ENCODE measurements around the gene LAMA3.
A peak's percentile ranks its signal among the peaks of the same experiment; 100 is the strongest.

The LAMA3 gene

DNA sequence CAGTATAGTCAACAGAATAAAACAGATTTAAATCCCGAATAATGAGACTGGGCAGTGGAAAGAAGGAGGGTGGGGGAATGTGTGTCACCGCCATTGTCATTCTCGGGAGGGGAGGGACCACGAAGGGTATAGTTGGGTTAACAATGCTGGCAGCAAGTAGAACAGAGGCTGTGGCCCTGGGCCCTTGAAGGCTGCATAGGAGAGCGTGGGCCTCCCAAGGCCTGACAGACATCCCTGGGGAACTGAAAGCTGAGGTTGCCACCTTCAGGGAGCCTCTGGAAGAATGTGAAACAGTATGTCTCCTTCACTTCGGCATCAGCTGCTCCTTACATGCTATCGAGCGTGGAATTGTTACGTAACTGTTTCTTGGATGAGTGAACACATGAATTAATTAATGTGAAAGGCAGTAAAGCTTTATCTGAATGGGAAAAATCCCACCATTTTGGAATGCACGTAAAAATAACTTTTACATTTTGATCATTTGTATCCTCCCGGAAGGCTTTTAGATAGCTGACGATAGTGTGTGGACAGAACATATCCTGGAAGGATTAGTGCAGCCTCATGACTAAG is 232.5 kb downstream of the LAMA3 start:
- DNase-seq, result no peak

DNA sequence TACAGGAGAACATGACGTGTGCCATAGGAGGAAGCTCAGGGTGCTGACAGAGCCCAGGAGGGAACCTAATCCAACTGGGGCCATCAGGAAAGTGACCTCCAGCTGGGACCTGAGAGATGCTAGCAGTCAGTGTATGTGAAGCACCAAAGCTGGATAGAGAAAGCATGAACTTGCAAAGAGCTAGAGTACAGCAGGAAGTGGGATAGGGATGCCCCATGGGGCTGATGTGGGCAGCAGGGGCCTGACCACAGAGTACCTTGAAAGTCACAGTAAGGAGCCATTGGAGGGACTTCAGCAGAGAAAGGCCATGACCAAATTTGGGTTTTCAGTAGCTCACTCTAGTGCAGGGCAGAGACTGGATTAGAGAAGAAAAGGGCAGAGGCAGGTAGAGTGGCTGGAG is 233.7 kb downstream of the LAMA3 start:
- DNase-seq, result no peak

DNA sequence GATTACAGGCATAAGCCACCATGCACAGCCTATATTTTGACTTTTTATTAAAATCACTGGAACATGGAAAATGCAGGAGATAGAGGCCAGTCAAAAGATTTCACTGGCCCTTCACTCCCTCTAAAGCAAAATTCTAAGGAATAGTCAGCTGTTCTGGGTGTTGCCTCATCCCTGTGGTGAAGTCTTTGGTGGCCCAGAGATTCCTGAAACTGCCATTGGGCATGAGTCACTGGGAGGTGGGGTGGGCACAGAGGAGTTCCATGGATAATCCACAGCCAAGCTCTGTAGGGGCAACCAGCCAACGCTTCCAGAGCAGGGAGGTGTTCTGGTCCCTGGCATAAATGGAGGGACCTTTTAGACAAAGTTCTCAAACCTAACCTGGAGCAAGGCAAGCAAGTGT is 235.6 kb downstream of the LAMA3 start:
- no peak for DNase-seq

DNA sequence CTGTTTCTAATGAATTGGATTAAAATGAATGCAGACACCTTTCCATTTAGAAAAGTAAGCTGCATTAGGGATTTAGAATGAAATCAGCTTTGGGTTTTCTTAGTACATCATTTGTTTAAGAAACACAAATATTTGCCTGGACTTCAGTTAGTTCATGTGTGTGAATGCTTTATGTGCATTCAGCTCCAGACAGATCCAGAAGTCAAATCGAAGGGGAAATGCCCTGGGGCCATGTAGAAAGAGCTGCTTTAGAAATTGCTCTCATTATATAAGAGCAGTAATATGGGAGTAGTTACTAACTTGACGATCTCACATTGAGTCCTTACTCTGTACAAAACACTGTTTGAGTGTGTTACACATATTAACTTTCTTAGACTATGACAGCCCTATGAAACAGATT is 237.3 kb downstream of the LAMA3 start:
- no peak for DNase-seq

DNA sequence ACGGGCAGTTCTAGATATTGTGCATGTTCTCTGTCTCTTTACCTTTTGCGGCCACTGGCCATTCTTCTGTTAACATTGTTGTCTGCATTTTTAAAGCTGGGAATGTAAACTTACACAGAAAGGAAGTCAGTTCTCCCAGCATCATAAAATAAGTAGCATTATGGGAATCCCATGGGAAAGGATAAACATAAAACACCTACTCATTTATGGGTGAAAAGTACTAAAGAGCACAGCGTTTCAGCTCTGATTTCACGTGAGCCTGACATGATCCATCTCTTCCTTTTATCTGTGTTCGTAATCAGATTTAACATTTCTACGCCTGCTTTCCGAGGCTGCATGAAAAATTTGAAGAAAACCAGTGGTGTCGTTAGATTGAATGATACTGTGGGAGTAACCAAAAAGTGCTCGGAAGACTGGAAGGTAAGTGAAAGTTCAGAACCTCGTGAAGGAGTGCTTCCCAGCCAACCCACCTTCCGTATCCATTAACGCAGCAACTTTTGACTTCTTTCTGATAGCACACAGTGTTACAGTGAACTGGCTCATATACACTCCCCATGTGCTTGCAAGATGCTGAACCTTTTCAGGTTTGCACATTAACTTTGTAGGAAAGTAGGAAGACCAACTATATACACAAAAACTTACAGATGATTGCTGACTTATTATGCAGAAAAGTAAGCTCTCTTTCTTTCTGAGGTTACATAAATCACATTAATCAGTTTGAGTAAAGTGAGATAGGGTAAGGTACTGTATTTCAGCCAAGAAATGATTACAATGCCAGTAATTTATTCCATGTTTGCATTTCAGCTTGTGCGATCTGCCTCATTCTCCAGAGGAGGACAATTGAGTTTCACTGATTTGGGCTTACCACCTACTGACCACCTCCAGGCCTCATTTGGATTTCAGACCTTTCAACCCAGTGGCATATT is 238.8 kb downstream of the LAMA3 start:
- DNase-seq, result no peak

DNA sequence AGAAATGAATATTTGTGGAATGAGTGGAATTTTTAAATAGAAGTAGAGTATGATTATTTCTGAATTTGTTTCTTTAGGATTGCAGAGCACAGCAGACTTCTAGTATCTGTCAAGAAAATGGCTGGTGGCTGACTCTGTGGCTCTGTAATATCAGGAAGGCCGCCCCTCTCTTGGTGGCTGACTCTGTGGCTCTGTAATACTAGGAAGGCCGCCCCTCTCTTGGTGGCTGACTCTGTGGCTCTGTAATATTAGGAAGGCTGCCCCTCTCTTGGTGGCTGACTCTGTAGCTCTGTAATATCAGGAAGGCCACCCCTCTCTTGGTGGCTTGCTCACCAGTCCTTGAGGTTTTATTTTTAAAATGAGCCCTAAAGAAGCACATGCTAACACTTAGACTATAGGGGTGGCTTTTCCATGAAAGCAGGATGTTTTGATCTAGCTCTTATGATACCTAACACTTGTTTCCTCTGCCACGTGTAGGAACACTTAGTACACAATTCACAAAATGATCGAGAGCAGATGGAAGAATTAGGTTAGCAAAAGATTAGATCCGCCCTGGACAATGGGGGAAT is 240.2 kb downstream of the LAMA3 start:
- no peak for DNase-seq

DNA sequence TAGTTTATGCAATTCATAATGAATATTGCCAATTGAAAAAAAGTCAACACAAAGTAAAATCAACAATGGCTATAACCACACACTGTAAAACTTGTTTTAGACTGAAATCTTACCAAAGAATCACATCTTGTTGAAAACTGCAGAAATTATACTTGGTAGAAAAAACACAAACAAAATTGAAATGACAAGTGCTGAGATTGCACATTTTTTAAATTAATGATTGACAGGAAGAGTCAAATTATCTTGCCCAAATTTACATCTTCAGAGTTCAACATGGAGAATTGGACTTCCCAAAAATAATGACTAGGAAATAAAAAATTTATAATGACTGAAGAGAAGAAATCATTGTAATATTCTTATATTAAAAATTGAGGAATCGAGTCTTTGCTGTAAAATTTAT is 240.7 kb downstream of the LAMA3 start:
- DNase-seq, result no peak

DNA sequence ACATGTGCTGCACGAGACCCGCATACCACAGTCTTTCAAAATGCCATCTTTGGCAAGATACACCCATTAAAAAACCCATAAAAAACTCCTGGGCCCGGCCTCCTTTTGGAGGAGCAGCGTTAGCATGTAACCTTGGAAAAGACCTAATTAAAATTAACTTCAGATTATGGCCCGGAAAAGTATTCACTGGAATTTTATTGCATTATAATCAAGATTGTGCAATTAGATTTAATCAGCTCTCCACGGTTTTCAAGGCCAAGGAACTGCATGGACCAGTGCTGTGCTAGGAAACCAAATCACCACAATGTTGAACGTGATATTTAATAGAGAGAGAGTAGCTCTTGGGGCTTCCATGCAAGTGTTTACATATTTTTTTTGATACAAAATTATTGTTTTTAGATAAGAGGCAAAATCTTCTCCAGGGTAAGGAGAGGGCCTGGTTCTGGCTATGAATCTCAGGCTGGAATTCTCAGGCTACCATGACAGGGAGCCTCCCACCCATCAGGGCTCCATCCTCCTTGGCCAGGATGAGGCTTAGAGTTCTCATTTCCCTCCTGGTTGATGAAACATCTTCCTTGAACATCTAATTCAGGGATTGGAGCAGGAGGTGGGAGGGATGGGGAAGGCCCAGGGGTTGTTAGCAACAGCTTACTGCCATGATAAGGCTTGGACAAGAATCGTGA is 243.3 kb downstream of the LAMA3 start:
- no peak for DNase-seq

DNA sequence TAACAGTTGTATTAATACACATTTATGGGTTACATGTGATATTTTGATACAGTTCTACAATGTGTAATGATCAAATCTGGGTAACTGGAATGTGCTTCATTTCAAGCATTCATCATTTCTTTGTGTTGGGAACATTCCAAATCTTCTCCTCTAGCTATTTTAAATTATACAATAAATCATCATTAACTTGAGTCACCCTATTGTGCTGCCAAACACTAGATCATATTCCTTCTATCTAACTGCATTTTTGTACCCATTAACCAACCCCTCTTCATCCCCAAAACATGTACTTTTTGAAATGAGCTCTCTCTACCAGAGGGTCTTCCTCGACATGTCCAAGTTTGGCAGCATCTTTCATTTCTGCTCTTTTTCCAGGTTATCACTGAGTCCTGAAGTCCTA is 244.2 kb downstream of the LAMA3 start:
- no peak for DNase-seq

DNA sequence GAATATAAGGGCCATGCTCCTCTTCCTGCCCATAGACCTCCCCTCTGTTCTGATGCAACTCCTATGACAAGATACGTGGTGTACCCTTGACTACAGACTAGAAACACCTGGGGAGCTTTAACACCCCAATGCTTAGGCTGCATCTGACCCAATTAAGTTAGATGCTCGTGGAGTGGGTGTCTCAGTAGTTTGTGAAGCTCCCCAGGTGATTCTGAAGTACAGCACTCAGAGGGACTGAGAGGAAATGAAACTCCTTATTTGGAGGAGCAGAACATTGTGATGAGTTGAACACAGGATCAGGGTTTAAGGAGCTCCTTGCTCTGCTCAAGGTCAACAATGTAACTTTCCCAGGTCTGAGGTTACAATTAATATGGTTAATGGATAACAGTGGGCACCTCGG is 245.0 kb downstream of the LAMA3 start:
- no peak for DNase-seq

DNA sequence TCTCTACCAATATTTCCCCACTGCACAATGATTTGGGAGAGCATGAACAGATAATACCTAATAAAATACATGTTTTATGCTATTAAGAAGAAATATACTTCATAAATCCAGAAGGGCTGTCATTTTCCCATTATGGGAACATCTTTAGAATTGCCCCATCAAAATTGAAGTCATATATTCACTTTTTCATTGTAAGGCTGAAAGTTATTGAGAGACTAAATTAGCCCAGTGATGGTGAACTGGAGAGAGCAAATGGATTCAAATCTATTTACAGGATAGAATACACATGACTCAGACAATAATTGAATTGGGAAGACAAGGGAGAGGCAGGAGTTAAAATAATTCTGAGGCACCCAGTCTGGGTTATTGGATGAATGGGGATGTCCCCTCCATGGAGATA is 245.6 kb downstream of the LAMA3 start:
- no peak for DNase-seq

DNA sequence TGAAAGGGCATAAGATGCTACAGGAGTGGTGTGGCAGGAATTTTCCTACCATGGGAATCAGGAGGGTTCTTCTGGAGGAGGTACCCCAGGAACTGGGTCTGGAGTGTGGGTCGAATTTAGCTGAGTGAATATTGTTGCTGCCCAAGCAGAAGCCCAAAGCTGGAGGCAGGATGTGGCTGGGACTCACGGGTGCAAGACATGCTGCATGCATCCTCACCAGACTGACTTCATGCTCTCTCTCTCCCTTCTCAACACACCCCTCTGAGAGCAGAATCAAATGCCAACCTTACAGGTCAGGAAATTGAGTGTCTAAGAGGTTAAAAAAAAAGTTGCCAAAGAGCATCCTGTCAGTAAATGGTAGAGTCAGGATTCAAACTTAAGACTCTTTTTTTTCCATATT is 246.6 kb downstream of the LAMA3 start:
- DNase-seq, result no peak

DNA sequence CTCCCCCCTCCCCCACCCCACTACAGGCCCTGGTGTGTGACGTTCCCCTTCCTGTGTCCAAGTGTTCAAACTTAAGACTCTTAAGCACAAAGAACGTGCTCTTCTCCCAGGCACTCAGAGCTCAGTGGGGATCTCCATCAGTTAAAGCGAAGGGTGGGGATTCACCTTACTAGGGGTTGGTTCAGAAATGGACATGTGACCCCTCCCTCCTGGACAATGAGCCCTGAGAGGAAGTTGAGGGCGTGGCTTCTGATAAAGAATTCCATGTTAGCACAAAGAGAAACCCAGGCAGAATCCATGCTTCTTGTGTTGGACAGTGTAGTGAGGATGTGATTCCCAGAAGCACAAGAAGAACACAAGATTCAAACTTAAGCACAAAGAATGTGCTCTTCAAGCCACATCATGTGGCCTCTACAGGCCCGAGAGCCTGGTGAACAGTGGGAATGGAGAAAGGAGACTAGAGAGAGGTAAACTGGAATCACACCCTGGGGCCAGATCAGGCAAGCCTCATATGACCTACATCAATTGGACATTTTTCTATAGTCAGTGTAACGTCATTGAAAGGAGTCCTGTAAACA is 247.2 kb downstream of the LAMA3 start:
- DNase-seq, result no peak

DNA sequence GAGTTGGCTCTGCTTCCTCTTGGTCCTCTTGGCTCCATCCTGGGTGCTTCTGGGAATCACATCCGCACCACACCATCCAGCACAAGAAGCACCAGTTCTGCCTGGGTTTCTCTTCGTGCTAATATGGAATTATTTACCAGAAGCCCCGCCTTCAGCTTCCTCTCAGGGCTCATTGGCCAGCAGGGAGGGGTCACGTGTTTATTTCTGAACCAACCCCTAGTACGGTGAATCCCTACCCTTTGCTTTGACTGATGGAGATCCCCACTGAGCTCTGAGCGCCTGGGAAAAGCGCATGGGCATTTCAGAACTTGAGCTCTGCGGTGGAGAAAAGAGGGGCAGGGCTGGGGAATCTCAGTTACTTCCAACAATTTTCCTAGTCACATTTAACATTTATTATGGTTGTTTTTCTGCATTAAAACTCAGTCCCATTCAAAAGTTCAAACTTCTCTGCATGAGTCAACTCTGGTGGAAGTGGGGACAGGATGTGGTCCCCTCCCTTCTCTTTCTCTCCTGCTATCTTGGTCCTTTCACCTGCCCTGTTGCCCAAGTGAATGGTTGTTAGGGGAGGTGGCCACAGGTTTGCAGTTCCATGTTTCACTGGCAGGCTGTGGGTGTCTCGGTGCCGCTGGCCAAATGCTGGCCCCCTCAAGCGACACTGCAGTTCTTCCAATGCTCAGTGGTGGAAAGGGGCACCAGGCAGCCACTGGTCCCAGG is 248.9 kb downstream of the LAMA3 start:
- DNase-seq, result no peak

DNA sequence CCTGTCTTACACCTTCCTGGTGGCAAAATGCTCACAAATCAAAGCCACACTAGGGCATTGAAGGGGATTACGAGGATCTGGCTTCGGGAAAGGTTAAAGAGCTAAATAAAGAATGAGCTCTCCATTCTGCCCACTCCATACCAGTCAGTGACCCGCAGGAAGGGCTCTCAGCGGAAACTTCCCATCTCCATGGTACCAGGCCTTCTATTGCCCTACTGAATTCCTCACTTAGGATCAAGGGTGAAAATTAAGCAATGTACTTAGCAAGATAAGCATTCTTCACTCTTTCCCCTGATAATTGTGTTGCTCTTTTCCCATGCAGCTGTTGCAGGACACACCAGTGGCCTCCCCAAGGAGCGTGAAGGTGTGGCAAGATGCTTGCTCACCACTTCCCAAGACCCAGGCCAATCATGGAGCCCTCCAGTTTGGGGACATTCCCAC is 249.7 kb downstream of the LAMA3 start:
- no peak for DNase-seq

DNA sequence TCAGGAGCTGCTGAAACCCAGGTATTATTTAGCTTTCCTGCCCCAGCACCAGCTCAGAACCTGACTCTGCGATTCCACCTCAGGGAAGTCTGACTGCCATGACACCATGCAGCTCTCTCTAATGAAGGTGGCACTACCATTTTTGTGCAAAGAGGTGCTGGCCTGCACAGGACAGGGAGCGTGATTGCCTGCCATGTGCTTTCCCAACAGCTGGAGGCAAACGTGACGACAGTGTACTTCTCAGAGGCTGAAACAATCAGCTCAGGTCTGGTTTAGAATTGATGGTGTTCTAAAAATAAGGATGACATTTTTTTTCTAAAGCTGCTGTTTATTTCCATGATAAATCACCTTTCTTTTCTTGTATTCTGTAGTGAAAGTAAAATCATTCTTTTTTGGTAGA is 250.1 kb downstream of the LAMA3 start:
- no peak for DNase-seq

DNA sequence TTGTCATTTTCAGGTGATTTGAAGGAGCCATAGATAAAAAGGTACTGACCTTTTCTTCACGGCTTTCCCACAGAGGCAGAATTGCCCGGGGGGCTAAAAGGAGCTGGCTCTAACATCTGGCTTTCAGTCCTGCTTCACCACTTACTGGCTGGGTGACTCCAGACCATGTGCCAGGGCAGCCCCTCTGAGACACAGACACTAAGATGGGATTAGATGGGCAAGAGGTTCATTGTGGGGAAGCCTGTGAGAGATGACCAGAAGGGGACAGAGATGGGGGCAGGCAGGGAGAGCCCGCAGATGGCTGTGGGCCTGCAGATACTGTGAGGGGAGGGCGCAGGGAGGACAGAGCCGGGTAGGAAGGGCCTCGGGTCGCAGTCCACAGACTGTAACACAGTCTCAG is 250.6 kb downstream of the LAMA3 start:
- DNase-seq, result no peak

DNA sequence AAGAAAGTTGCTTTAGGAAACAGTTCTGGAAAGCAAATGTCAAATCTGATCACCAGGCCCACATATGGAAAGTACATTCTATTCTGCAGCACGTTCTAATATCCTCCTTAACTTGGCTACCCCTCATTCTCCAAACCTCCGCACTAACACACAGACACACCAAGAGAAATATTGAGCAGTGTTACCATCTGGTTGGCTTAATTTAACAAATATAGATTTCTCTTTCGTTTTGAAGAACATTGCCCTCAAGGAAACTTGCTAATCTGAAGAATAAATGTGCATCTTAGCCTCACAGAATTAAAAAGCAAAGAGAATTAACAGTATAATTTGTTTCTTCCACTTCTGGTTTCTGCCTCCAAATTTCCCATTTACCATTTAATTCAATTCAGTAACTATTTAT is 252.5 kb downstream of the LAMA3 start:
- no peak for DNase-seq

DNA sequence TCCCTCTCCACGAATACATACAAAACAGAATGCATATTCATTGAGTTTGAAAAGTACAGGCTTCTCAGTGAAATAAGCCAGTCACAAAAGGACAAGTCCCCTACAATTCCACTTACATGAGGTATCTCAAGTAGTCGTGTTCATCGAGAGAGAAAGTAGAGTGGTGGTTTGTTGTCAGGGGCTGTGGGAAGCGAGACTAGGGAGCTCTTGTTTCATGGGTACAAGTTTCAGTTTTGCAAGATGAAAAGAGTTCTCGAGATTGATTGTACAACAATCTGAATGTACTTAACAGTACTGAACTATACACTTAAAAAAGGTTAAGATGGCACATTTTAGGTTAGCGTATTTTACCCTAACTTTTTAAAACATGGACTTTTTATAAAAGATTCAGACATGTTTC is 253.9 kb downstream of the LAMA3 start:
- DNase-seq, result peak; percentile 20 to 22

DNA sequence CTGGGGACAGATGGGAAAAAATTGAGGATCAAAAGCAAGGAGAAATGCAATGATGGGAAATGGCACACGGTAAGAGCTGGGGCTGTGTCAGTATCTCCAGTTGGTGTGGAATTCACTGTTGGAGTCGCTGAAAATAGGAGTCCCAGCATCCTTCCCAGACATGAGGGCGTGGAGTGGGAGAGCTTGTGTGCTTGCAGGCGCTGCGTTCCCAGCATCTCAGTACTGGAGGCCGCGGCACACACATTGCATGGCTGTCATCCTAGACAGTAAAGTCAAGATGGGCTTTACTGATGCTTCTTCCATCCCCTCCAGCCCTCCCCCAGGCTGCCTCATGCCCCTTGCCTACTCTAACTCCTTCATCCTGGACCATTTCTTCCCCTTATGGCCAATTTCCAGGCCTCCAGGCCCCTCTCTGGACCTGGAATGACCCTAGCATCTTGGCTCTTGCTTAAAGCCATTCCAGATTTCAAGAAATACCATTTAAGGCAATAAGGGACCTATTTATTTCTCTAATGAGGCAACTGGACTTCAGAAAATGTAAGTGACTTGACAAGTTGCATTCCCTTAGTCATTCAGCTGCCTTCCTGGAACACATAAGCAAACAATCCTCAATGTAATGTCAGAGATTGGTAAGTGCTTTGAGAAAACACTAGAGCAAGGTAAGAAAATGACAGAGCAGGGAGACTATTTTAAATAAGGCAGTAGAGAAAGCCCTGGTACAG is 254.8 kb downstream of the LAMA3 start:
- no peak for DNase-seq

DNA sequence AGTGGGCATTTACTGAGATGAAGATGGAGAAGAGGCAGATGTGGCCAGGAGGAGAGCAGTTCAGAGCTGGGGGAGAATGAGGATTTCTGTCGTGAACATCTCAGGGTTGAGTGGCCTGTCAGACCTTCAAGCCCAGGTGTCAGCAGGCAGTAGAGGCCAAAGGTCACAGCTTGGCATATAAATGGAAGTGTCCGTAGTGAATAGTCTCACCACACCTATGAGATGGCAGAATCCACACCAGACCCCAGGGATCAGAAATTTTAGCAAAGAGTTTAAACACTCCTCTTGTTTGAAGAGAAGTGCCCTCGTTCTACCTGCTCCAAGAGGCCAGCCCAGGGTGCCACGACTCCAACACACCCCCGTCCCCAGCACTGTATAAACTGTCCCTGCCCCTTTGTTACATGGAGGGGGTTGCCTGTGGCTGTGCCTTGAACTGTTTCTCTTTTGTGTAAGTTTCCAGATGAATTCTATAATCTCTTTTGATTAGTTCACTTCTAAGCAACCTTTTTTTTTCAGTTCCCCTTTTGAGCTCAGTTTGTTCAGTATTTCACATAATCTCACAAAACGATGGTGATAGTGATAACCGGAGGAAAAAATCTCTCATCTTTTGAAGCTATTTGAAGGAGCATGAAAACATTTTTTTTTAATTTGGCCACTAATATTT is 256.3 kb downstream of the LAMA3 start:
- no peak for DNase-seq
